ENCODE data around the gene ARF6.

DNA sequence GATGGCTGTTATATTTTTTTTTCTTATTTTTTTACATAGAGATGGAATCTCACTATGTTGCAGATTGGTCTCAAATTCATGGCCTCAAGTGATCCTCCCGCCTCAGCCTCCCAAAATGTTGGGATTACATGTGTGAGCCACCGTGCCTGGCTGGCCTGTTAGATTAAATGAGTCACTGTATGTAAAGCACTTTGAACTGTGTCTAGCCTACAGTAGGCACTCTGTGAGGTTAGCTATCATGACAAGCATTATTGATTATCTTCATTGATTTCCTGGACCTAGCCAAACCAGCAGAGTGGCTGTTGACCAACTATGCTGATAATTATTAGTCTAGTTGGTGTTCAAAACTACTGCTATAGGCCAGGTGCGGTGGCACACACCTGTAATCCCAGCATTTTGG, 42.6 kb downstream of the ARF6 start:
- TF ChIP-seq CTCF (IDR thresholded peaks at IDR 0.05) (no peak), POLR2AphosphoS5 (IDR thresholded peaks at IDR 0.05) (no peak), POLR2A (IDR thresholded peaks at IDR 0.05; ENCODE audit: low read depth) (no peak)
